ENCODE results near the gene MTA1.

The MTA1 gene

GRCh38 chr14:105431256-105431655 is 11.6 kb downstream of the MTA1 start:
- no peak for TF ChIP-seq CTCF (IDR thresholded peaks at IDR 0.05)
- H3K27ac ChIP-seq = no peak overlapping the region

DNA sequence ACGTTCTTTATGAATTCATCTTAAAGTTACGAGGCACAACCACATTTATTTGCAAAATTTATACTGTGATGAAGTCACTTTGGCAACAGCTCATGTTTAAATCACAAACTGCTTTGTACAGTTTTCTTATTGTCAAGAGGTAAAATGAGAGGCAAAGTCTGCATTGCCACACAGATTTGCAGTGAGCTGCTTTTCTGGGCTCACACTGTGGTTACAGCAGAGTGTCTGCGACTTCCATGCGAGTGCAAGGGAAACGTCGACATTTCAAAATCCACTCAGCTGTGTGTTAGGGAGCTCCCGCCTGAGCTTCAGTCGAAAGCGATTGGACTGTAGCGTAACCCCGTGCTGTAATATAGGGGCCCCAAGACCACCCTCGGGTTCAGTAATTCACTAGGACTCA is 13.0 kb downstream of the MTA1 start:
- Histone ChIP-seq H3K4me3 (ENCODE audit: low read depth in 1 of 2, low read length in 1 of 2) (no peak overlapping the region), H3K27me3 (no peaks in the 10 kb centered on the region), H3K4me1 (ENCODE audit: control insufficient read depth in 1 of 2, insufficient read depth in 1 of 2, low read depth in 1 of 2, low read length in 1 of 2) (no peaks in the 10 kb centered on the region), H3K27ac (no peak overlapping the region), H3K36me3 (no peaks in the 10 kb centered on the region), H3K9me3 (no peaks in the 10 kb centered on the region)
- TF ChIP-seq CTCF (IDR thresholded peaks at IDR 0.05) = no peak

More at GRCh38 chr14:105431256-105431655, 11.6 kb downstream of the MTA1 start:
- Histone ChIP-seq H3K9me3 (no peaks in the 10 kb centered on the region), H3K27me3 (no peaks in the 10 kb centered on the region), H3K36me3 (no peaks in the 10 kb centered on the region), H3K4me1 (ENCODE audit: control insufficient read depth in 1 of 2, insufficient read depth in 1 of 2, low read depth in 1 of 2, low read length in 1 of 2) (no peaks in the 10 kb centered on the region), H3K4me3 (ENCODE audit: low read depth in 1 of 2, low read length in 1 of 2) (no peak overlapping the region)

DNA sequence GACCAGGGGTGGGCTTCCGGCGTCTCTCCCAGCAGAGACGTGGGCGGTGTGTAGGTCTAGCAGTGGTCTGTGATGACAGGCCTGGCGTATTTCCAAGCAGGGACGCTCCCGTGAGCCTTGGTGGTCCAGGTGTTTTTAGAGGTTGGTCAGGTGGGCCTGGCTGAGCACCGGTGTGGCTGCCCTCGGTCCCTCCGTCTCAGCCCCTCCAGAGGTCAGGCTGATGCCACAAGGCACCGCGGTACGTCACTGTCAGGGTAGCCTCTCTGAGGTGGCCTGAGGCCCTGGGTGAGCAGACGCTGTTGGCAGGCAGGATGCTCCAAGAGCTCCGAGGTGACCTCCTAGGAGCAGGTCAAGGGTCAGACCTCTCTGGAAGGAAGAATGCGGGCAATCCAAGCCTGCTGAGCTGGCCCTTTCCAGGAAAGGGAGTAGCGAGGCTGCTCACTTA is 13.6 kb downstream of the MTA1 start:
- Histone ChIP-seq H3K4me3 (ENCODE audit: low read depth in 1 of 2, low read length in 1 of 2) (no peak overlapping the region), H3K4me1 (ENCODE audit: control insufficient read depth in 1 of 2, insufficient read depth in 1 of 2, low read depth in 1 of 2, low read length in 1 of 2) (no peaks in the 10 kb centered on the region), H3K27me3 (no peaks in the 10 kb centered on the region), H3K9me3 (no peaks in the 10 kb centered on the region), H3K36me3 (no peaks in the 10 kb centered on the region), H3K27ac (no peak overlapping the region)
- TF ChIP-seq CTCF (IDR thresholded peaks at IDR 0.05) = no peak

GRCh38 chr14:105436402-105436801 is 16.8 kb downstream of the MTA1 start:
- Histone ChIP-seq H3K9me3 (no peaks in the 10 kb centered on the region), H3K4me1 (ENCODE audit: control insufficient read depth in 1 of 2, insufficient read depth in 1 of 2, low read depth in 1 of 2, low read length in 1 of 2) (no peaks in the 10 kb centered on the region), H3K27ac (no peak overlapping the region), H3K27me3 (no peaks in the 10 kb centered on the region), H3K36me3 (peaks cover 8% of the 10 kb centered on the region), H3K4me3 (ENCODE audit: low read depth in 1 of 2, low read length in 1 of 2) (no peak overlapping the region)
- no peak for TF ChIP-seq CTCF (IDR thresholded peaks at IDR 0.05)

DNA sequence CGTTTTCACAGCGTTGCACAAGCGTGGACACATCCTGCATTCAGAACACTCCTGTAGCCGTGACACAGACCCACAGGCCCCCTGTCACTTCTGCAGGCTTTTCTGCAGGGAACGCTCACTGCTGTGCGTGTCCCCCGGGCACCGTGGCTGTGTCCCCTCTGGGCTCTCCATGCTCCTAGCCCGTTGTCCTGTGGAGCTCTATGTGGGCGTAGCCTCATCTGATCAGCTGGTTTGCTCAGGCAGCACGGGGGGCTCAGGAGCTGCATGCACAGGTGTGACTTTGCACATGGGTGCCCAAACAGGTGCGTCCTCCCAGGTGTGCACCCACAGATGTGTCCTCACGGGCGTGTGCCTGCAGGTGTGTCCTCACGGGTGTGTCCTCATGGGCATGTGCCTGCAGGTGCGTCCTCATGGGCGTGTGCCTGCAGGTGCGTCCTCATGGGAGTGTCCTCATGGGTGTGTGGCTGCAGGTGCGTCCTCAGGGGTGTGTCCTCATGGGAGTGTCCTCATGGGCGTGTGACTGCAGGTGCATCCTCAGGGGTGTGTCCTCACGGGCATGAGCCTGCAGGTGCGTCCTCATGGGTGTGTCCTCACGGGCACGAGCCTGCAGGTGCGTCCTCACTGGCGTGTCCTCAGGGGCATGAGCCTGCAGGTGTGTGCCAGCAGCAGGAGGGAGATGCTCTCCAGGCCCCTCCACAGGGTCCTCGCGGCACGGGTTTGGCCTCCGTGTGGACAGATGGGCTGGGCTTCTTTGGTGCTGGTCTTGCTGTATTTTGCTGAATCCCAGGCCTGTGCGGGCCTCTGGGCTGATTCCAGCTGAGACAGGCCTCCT is 17.5 kb downstream of the MTA1 start:
- Histone ChIP-seq H3K9me3 (no peaks in the 10 kb centered on the region), H3K27me3 (no peaks in the 10 kb centered on the region), H3K36me3 (peaks cover 8% of the 10 kb centered on the region), H3K4me1 (ENCODE audit: control insufficient read depth in 1 of 2, insufficient read depth in 1 of 2, low read depth in 1 of 2, low read length in 1 of 2) (no peaks in the 10 kb centered on the region), H3K27ac (no peak overlapping the region), H3K4me3 (ENCODE audit: low read depth in 1 of 2, low read length in 1 of 2) (no peak overlapping the region)
- TF ChIP-seq CTCF (IDR thresholded peaks at IDR 0.05) = no peak
